Colonic mucosa (tissue), 4 donors: ENCODE data around the gene MARVELD1. TPM values are rescaled to one million over a fixed set of nuclear protein-coding genes. Genes with fewer than 3 reads are reported as not detected.

Experiments
- DNase-seq: peaks from one replicate; pipeline ENCODE4 v3.0.0-alpha.2; 2020
- H3K27ac ChIP-seq: fragments of 200-600 bp; one replicate; pipeline ENCODE4 v1.8.0; 2021
- H3K27me3 ChIP-seq: fragments of 200-600 bp; one replicate; pipeline ENCODE4 v1.8.0; 2021
- H3K36me3 ChIP-seq: fragments of 200-600 bp; one replicate; pipeline ENCODE4 v1.8.0; 2021
- H3K4me1 ChIP-seq: fragments of 200-600 bp; one replicate; pipeline ENCODE4 v1.8.0; 2021; ENCODE audit warnings: mild to moderate bottlenecking
- H3K4me3 ChIP-seq: fragments of 200-600 bp; one replicate; pipeline ENCODE4 v1.8.0; 2021
- H3K9ac ChIP-seq, 2 donors: one replicate each; pipeline ENCODE4 v1.7.0; 2013; ENCODE audit warnings: control low read depth in 2 of 2, low read depth in 2 of 2, low read length in 2 of 2
- H3K9me3 ChIP-seq: fragments of 200-600 bp; one replicate; pipeline ENCODE4 v1.8.0; 2021
- intact Hi-C: fragments of 100-400 bp; cut with DNase I; formaldehyde crosslinking; loops from one replicate; pipeline ENCODE4 v1.14.1; 2022
- total RNA-seq, 2 donors: library from RNA; stranded (reverse); fragmentation: NEBNext Ultra II Directional in 1 of 2; extraction: Animal tissue kit (Norgen Biotek cat#: 25700) in 1 of 2; gene quantifications; one replicate each; pipeline ENCODE4 v1.2.1, GENCODE V29; 2021
- TF ChIP-seq, protein P1 (sequence below): fragments of 200-600 bp; IDR thresholded peaks from one replicate; pipeline ENCODE4 v1.8.0; 2022; ENCODE audit warnings: antibody characterized with exemption, mild to moderate bottlenecking
- donor health status: healthy.
- donor health status: DM: no; HTN: no; CAD: no.
- donor health status: DM: no; HTN: no; CAD: no.

The MARVELD1 gene
- total RNA-seq, 2 donors from 2014 or later, result 25.7 to 31.7 TPM

DNA sequence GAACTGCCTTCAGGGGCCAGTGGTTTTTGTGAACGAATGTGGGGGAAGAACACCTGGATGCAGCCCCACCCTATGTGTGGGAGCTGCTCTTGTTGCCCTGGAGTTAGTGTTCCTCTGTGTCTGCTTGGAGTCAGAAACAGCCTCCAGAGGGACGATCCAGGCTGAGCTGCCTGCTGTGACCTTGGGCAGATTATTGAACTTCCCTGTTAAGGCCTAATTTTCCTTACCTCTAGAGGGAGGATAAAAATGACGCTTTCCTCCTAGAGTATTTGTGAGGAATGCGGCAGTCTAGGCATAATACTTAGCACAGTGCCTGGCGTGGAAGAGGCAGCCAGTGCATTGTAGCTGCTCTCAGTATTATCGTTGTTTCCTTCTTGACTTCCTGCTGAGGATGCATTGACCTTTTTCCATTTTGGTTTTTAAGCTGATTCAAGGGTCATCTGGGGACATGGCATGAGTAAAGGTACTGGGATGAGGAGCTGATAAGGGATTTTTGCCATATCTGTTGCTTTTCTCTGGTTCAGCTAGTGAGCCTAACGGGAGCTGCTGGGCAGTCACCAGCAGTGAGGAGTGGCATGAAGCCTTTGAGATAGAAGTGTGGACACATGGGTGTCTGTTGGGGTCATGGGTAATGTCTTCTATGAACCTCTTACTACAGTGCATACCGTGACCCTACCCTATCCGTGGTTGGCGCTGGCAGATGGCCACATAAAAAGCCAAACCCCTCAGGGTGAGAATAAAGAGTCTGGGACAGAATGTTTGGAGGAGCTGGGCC lies 29.8 kb downstream of the MARVELD1 start:
- Histone ChIP-seq H3K27ac (no peak overlapping the region), H3K4me1 (peaks cover under 1% of the 10 kb centered on the region), H3K4me3 (no peak overlapping the region), H3K27me3 (no peaks in the 10 kb centered on the region), H3K9ac (no peak overlapping the region), H3K9me3 (no peaks in the 10 kb centered on the region), H3K36me3 (peaks cover 13% of the 10 kb centered on the region)
- TF ChIP-seq, protein P1, sequence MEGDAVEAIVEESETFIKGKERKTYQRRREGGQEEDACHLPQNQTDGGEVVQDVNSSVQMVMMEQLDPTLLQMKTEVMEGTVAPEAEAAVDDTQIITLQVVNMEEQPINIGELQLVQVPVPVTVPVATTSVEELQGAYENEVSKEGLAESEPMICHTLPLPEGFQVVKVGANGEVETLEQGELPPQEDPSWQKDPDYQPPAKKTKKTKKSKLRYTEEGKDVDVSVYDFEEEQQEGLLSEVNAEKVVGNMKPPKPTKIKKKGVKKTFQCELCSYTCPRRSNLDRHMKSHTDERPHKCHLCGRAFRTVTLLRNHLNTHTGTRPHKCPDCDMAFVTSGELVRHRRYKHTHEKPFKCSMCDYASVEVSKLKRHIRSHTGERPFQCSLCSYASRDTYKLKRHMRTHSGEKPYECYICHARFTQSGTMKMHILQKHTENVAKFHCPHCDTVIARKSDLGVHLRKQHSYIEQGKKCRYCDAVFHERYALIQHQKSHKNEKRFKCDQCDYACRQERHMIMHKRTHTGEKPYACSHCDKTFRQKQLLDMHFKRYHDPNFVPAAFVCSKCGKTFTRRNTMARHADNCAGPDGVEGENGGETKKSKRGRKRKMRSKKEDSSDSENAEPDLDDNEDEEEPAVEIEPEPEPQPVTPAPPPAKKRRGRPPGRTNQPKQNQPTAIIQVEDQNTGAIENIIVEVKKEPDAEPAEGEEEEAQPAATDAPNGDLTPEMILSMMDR, result no peak
- no peak for DNase-seq
- intact Hi-C loops, result no loop called here

DNA sequence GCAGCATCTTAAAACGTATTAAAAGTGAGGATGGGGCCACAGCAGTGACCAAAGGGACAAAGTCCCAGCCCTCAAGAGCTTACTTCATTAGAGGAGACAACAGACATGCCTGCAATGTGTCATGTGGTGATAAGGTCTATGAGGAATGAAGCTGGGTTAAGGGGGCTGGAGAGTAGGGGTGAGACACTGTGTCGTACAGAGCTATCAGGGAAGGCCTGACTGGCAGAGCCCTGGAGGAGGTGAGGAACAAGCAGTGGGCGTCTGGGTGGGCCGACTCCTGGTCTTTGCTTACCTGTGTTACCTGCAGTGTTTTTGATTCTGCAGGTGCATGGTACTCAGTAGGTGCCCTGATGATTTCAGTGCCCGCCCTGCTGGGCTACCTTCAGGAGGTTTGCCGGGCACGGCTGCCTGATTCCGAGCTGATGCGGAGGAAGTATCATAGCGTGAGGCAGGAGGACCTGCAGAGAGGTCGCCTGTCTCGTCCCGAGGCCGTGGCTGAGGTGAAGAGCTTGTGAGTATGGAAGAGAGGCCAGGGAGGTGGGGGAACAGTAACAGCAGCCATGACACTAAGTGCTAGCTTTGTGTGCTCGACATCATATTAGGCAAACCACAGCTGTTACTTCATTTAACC lies 31.0 kb downstream of the MARVELD1 start:
- intact Hi-C loops, result no loop called here
- no peak overlapping the region for H3K27ac ChIP-seq
- DNase-seq, result no peak
- no peak overlapping the region for H3K9ac ChIP-seq
- no peak overlapping the region for H3K4me3 ChIP-seq
- peaks cover 13% of the 10 kb centered on the region for H3K36me3 ChIP-seq
- no peaks in the 10 kb centered on the region for H3K27me3 ChIP-seq
- H3K9me3 ChIP-seq, result no peaks in the 10 kb centered on the region
- no peaks in the 10 kb centered on the region for H3K4me1 ChIP-seq
- TF ChIP-seq, protein P1, result no peak

DNA sequence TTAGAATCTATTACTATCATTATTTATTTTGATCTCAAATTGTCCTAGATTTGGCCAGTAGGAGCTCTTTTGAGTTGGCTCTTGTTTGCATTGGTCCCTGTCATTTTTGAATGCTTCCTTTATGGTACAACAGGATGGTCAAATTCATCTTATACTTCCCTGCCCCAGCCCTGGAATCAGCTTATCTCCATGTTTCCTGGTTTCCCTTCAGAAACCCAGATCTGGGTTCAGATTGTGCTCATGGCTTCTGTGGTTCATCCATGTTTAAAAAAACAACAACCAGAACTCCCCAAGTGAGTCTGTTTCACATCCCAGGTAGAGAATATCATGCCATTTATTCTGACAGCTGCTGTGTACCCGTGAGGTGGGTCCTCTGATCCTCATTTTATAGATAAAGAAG lies 34.0 kb downstream of the MARVELD1 start:
- no peak overlapping the region for H3K9ac ChIP-seq
- intact Hi-C loops, result no loop called here
- TF ChIP-seq, protein P1, result no peak
- H3K9me3 ChIP-seq, result no peaks in the 10 kb centered on the region
- H3K36me3 ChIP-seq, result peaks cover 26% of the 10 kb centered on the region
- H3K27me3 ChIP-seq, result no peaks in the 10 kb centered on the region
- DNase-seq, result no peak
- H3K4me1 ChIP-seq, result no peaks in the 10 kb centered on the region
- no peak overlapping the region for H3K4me3 ChIP-seq
- H3K27ac ChIP-seq, result no peak overlapping the region

DNA sequence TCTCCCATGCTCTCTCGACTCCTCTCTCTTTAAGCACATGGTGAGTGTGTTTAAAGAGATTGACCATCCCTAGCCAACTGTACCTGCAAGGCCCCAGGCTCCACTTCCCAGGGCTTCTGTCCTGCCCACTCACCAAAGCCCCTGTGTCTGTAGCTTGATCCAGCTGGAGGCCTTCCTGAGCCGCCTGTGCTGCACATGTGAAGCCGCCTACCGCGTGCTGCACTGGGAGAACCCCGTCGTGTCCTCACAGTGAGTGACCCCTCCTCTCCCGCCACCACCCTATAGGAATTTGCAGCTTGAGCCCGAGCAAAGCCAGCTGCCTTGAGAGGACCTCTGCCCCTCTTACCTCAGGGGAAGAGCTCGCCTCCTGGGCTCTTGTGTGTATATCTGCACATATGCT lies 34.6 kb downstream of the MARVELD1 start:
- Histone ChIP-seq H3K27ac (no peak overlapping the region), H3K4me1 (no peaks in the 10 kb centered on the region), H3K27me3 (no peaks in the 10 kb centered on the region), H3K4me3 (no peak overlapping the region), H3K36me3 (peaks cover 21% of the 10 kb centered on the region), H3K9me3 (no peaks in the 10 kb centered on the region), H3K9ac (no peak overlapping the region)
- TF ChIP-seq, protein P1, result no peak
- no peak for DNase-seq
- intact Hi-C loops, result no loop called here

DNA sequence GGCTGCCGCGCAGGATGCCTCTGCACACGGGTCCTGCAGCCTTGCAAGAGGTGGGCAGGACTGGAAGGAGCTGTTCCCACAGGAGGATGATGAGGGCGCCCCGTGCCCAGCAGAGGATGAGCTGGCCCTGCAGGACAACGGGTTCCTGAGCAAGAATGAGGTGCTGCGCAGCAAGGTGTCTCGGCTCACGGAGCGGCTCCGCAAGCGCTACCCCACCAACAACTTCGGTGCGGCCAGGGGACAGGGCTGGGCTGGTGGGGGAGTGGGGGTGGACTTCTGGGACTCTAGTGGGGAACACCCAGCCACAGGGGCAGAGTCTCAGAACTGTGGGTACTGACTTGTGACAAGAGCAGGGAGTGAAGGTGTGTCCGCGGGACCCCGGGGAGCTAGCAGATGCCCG lies 39.4 kb downstream of the MARVELD1 start:
- TF ChIP-seq, protein P1, result no peak
- Histone ChIP-seq H3K36me3 (peaks cover 44% of the 10 kb centered on the region), H3K27me3 (no peaks in the 10 kb centered on the region), H3K9ac (no peak overlapping the region), H3K9me3 (no peaks in the 10 kb centered on the region), H3K27ac (no peak overlapping the region), H3K4me3 (no peak overlapping the region), H3K4me1 (no peaks in the 10 kb centered on the region)
- intact Hi-C loops, result no loop called here
- DNase-seq, result no peak
